ENCODE data around the gene SLC39A8. TPM values are rescaled to one million over a fixed set of nuclear protein-coding genes. Genes with fewer than 3 reads are reported as not detected.

Gene SLC39A8
- total and polyA plus RNA-seq, 9 of the 15 experiments (the other 6 are each of a cell fraction or from before 2014, with no cell fraction given): 8.2 to 30.3 (median 25.0) TPM

GRCh38 chr4:102339018-102339417 lies 6.3 kb downstream of the SLC39A8 start:
- Histone ChIP-seq H3K4me1 (replicated peaks in 1 of 2; ENCODE audit: control insufficient read depth in 2 of 2, insufficient read depth in 2 of 2, low read length in 2 of 2) (peaks cover 6 to 34% of the 10 kb centered on the region in 2 experiments), H2AFZ (ENCODE audit: low read depth, low read length) (no peak overlapping the region), H3K9me3 (replicated peaks; ENCODE audit: control insufficient read depth, insufficient read depth, low read depth, low read length) (no peaks in the 10 kb centered on the region), H3K79me2 (ENCODE audit: control insufficient read depth, insufficient read depth, low read length) (peaks cover 35% of the 10 kb centered on the region; the same call in 2 of the 3 replicates), H3K27ac (ENCODE audit: extremely low read depth, low read depth, low read length) (no peak overlapping the region), H4K20me1 (replicated peaks; ENCODE audit: control insufficient read depth, insufficient read depth, low read length) (no peaks in the 10 kb centered on the region), H3K4me2 (ENCODE audit: insufficient read depth, low read length) (0 out of 2 replicates have a peak overlapping the region, but pooled peaks have one; percentile 3), H3K9ac (ENCODE audit: insufficient read depth in 1 of 2, low read depth in 2 of 2, low read length in 2 of 2) (no peak overlapping the region), H3K4me3 (no peak overlapping the region), H3K9me1 (ENCODE audit: control insufficient read depth, insufficient read depth, low read length) (no peaks in the 10 kb centered on the region), H3K36me3 (ENCODE audit: control insufficient read depth, insufficient read depth, low read length) (no peaks in the 10 kb centered on the region; the same call in 2 of the 3 replicates), H3K27me3 (ENCODE audit: control insufficient read depth in 2 of 2, insufficient read depth in 2 of 2, low read length in 2 of 2) (no peaks in the 10 kb centered on the region)
- intact Hi-C loops (cut with micrococcal nuclease): no loop called here
- WGBS (ENCODE audit: insufficient coverage, low coverage, missing lambda C conversion rate): 61% methylated on average over 1 of the region's 1 CpG
- ATAC-seq: no peak
- DNase-seq (ENCODE audit: extremely low read depth in 1 of 4, low spot score in 3 of 4): peak in 1 of 4 experiments; percentile 40
- peak; percentile 6; the same call in 1 of the 2 replicates for TF ChIP-seq TAL1 (IDR thresholded peaks at IDR 0.05)
- TF ChIP-seq, protein P1, sequence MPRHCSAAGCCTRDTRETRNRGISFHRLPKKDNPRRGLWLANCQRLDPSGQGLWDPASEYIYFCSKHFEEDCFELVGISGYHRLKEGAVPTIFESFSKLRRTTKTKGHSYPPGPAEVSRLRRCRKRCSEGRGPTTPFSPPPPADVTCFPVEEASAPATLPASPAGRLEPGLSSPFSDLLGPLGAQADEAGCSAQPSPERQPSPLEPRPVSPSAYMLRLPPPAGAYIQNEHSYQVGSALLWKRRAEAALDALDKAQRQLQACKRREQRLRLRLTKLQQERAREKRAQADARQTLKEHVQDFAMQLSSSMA (CRISPR knock-in tag; IDR thresholded peaks at IDR 0.05): no peak
- in situ Hi-C loops (cut with MboI): no loop called here
- CTCF ChIA-PET (ENCODE audit: low intra/inter-chr PET ratio): no interaction called here
- no TSS peak for BruUV-seq (replicated peaks)
- POLR2A ChIA-PET: no interaction called here
- no peak for FAIRE-seq

GRCh38 chr4:102338405-102338804 lies 6.9 kb downstream of the SLC39A8 start:
- H3K9me1 ChIP-seq (ENCODE audit: control insufficient read depth, insufficient read depth, low read length): no peaks in the 10 kb centered on the region
- CTCF ChIA-PET (ENCODE audit: low intra/inter-chr PET ratio): no interaction called here
- no peaks in the 10 kb centered on the region for H3K9me3 ChIP-seq (replicated peaks; ENCODE audit: control insufficient read depth, insufficient read depth, low read depth, low read length)
- ATAC-seq (no peak), DNase-seq (ENCODE audit: extremely low read depth in 1 of 4, low spot score in 3 of 4) (no peak), FAIRE-seq (no peak)
- no peaks in the 10 kb centered on the region for H4K20me1 ChIP-seq (replicated peaks; ENCODE audit: control insufficient read depth, insufficient read depth, low read length)
- peaks cover 29% of the 10 kb centered on the region; the same call in 1 of the 3 replicates for H3K79me2 ChIP-seq (ENCODE audit: control insufficient read depth, insufficient read depth, low read length)
- H3K27me3 ChIP-seq (ENCODE audit: control insufficient read depth in 2 of 2, insufficient read depth in 2 of 2, low read length in 2 of 2): no peaks in the 10 kb centered on the region
- POLR2A ChIA-PET: no interaction called here
- H2AFZ ChIP-seq (ENCODE audit: low read depth, low read length): no peak overlapping the region
- H3K9ac ChIP-seq (ENCODE audit: insufficient read depth in 1 of 2, low read depth in 2 of 2, low read length in 2 of 2): no peak overlapping the region
- no TSS peak for BruUV-seq (replicated peaks)
- 85% methylated on average over 7 of the region's 8 CpGs for WGBS (ENCODE audit: insufficient coverage, low coverage, missing lambda C conversion rate)
- peaks cover 6 to 29% of the 10 kb centered on the region in 2 experiments for H3K4me1 ChIP-seq (replicated peaks in 1 of 2; ENCODE audit: control insufficient read depth in 2 of 2, insufficient read depth in 2 of 2, low read length in 2 of 2)
- H3K36me3 ChIP-seq (ENCODE audit: control insufficient read depth, insufficient read depth, low read length): no peaks in the 10 kb centered on the region; the same call in 2 of the 3 replicates
- no peak overlapping the region for H3K4me2 ChIP-seq (ENCODE audit: insufficient read depth, low read length)
- intact Hi-C loops (cut with micrococcal nuclease): no loop called here
- no peak overlapping the region for H3K27ac ChIP-seq (ENCODE audit: extremely low read depth, low read depth, low read length)
- in situ Hi-C loops (cut with MboI): no loop called here
- TF ChIP-seq, protein P2, sequence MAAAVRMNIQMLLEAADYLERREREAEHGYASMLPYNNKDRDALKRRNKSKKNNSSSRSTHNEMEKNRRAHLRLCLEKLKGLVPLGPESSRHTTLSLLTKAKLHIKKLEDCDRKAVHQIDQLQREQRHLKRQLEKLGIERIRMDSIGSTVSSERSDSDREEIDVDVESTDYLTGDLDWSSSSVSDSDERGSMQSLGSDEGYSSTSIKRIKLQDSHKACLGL (CRISPR knock-in tag; IDR thresholded peaks at IDR 0.05; ENCODE audit: borderline replicate concordance, poor library complexity, severe bottlenecking): no peak
- TF ChIP-seq HMBOX1 (IDR thresholded peaks at IDR 0.05) (peak; percentile 29; the same call in 1 of the 2 replicates), NFYB (IDR thresholded peaks at IDR 0.05; ENCODE audit: extremely low read depth, insufficient read length) (no peak), ZNF282 (CRISPR knock-in tag; IDR thresholded peaks at IDR 0.05) (no peak), HMG20B (CRISPR knock-in tag; IDR thresholded peaks at IDR 0.05) (no peak), ZNF316 (IDR thresholded peaks at IDR 0.05) (0 out of 2 replicates have a peak, but pooled peaks have one; percentile 20)
- H3K4me3 ChIP-seq: no peak overlapping the region
